HG03135 (cell line): ENCODE data around the gene TBXA2R.

Experiments
- ATAC-seq: cut with Tn5 transposase; IDR thresholded peaks from one replicate; pipeline ENCODE4 v1.9.1; 2021; ENCODE audit warnings: mild to moderate bottlenecking, moderate library complexity; ENCODE audit not compliant: unreplicated experiment

The TBXA2R gene

DNA sequence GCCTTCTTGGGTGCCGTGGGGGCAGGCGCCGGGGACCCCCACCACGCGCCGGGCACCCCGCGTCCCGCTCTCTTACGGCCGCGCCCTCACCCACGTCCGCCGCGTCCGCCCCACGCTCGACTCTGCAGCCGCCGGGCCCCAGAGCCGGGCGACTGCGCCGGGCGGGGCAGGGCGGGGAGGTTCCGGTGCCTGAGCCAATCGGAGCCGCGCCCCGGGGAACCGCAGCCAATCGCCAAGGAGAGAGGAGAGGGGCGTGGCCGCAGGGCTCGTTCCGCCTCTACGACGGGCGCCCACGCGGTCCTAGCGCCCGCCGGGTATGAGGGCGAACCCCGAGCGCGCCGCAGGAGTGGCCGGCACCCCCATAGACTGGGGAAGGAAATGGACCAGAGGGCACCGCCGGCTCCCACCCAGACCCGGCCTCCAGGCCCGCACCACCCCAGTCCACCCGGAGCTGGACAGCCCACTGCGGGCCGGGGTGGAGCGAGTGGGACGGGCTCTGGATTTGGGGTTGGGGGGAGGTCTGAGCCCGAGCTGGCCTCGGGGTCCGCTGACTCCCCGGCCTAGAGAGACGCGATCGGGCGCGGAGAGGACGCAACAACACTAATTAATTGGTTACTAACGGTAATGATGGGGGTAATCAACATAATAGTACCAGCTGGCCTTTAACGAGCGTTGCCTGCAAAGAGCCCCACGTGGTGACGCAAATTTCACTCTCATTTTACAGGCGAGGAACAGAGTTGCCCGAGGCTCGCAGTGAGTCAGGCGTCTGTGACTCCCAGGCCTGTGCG, 49.0 kb downstream of the TBXA2R start, which contains the start of gene MFSD12:
TSS of gene MFSD12 (minus strand) at position 126 of the 788 bp plus-strand sequence. CDS start 183 bp downstream, outside the sequence.
- ATAC-seq: peak; percentile 83

DNA sequence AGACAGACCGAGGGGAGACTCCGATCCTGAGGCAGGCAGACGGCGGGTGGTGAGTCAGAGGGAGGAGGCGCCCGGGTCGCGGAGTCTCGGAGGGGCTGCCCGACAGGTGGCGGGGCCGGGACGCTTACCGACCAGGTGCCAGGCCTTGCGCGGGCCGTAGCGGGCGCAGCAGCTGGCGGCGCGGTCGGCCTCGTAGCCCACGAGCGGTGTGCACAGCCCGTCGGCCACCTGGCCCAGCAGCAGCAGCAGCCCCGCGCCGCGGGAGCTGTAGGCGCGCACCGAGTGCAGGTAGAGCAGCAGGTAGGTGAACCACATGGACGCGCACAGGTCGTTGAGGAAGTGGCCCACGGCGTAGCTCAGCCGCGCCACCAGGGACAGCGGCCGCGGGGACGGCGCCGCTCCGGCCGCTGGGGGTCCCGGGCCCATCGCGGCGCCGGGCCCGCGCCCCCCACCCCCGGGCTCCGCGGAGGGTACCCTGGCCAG, 49.7 kb downstream of the TBXA2R start:
- ATAC-seq: peak; percentile 34

DNA sequence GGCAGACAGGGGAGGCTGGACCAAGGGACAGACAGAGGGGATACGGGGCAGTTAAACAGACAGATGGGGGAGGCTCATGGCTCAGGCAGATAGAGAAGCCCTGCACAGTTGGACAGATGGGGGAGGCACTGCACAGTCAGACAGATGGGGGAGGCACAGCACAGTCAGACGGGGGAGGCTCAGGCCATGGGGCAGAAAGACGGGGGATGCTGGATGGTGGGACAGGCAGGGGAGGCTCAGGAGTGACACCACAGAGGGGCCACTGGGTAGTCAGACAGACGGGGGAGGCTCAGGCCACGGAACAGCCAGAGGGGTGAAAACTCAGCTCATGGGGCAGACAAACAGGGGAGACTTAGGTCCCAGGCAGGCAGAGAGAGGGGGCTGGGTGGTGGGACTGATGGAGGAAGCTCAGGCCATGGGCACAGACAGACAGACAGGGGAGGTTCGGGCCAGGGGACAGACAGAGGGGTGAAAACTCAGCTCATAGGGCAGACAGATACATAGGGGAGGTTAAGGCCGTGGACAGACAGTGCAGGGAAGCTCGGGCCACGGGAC, 50.2 kb downstream of the TBXA2R start:
- ATAC-seq: no peak

DNA sequence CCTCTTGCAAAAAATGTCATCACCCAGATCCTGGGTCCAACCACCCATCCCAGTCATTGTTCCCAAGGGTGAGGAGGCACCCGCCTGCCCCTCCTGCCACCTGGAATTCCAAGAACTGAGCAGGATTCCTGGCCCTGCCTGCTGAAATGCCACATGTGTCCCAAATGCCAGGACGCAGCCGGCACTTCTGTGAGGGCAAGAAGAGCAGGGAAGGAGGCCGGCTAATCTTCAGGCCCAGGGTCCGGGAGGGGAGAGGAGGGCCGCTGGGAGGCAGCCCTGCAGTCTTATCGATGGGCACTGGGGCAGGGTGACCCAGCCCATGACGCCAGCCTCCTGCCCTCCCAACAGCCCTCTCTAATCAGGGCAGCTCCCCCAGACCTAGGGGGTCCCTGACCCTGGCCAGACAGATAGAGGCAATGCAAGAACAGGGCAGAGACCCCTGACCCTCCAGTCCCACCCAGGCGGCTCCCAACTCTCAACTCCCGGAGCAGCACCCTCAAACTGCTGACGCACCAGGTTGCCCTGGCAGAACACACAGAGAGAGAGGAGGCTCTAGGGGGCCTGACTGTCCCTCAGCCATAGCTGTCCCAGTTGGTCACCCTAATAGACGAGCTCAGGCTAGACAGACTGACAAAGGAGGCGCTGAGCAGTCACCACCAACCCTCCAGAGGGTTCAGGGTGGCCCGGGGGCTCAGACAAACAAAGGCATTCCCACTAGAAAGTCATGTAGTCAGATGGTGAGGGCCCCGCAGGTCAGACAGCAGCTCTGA, 50.8 kb downstream of the TBXA2R start:
- ATAC-seq: no peak

DNA sequence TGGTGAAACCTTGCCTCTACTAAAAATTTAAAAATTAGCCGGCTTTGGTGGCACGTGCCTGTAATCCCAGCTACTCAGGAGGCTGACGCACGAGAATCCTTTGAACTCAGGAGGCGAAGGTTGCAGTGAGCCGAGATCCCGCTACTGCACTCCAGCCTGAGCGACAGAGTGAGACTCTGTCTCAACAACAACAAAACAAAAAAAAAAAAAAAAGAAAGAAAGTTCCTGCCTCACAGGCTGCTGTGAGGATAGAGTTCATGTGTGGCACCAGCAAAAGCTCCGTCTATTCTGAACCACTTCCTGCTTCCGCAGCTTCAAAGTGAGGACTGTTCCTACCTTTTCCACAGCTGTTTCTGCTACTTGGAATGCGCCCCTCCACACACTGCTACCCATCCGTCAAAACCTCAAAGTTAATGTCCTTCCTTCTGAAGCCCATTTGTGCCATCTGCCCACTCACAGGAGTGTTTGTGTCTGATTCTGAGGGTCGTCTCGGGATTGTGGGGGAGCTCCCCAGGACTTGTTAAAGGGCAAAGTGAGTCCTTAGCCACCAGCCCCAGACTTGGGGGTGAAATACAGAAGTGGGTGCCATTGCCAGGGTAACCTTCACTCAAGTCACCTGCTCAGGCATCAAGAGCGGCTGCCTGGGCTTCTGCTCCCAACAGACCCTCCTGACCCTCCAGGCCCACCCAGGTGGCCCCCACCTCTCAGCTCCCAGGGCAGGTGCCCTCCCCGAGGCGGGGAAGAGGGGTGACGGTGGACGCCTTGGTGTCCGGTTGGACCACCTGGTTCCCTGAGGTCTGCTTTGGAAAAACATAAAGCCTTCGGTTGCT, 52.2 kb downstream of the TBXA2R start:
- no peak for ATAC-seq

DNA sequence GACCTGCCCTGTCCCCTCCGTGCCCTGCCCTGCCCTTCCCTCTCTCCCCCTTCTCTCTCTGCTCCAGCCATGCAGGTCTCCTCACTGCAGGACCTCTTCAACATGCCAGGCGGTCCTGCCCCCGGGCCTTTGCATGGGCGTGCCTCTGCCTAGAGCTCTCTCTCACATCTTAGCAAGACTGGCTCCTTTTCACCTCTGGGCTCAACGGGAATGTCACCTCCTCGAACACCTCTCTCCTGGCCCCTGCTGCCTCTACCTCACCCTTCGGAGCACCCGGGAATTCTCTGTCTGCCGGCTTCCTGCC, 54.9 kb downstream of the TBXA2R start:
- no peak for ATAC-seq

DNA sequence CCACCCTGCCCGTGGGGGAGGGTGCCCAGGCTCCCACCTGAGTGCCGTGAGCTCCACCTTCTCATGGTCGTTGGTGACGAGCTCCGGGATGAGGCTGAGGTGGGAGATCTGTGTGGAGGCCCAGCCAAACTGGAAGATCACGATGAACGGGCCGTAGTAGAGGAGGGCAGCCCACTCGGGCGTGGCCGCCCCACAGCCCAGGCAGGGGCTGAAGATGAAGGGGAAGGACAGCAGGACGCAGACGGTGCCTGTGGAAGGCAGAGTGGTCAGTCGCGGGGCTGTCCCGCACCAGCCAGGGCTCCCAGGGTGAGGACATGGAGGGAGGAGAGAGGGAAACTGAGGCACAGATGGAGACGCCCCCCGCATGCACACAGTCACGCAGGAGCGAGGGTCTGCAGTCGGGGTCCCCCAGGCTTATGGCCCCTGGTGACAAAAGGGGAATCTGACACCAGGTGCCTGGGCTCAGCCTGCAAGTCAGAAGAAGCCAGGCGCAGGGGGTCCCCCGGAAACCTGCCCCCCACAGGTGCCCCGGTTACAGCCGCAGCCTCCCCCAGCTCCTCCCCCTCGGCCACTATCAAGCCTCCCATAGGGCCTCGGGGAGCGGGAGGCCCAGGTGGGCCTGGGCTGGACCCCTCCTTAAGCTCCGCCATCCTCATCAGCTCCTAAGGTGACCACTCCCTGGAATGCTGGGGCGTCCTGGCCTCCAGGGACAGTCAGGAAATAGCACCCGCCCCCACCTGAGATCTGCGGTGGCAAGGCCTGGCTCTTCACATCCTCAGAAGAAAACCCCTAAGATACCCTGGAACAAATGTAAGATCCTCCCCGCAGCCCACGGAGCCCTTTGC, 55.5 kb downstream of the TBXA2R start:
- ATAC-seq: no peak

DNA sequence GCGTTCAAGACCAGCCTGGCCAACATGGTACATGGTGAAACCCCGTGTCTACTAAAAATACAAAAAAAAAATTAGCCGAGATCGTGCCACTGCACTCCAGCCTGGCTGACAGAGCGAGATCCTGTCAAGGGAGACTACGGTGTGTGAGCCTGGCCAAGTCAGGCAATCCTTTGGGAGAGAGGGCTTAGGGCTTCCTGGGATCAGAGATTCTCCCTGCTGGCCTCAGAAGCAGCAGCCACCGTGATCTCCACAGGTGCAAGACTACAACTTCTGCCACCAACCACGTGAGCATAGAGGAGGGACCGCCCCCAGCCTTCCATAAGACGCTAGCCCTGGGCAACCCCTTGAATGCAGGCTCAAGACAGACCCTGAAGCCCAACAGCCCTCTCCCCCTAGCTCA, 56.9 kb downstream of the TBXA2R start:
- no peak for ATAC-seq

DNA sequence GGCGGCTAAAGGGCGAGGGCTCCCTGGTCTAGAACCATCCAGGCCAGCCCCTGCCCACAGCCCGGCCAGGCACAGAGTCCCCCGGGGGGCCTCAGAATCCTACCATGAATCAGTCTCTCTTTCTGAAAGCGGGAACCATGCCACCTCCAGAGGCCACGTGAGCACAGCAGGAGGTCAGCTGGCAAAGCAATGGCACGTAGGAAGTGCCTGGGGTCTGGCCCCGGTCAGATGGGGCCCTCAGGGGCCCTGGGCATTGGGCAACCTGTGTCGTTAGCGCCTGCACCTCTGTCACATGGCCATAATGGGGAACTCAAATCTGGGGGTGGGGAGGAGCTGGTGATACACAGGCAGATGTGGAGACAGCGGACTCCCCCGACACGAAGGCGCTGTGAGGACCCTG, 58.1 kb downstream of the TBXA2R start:
- ATAC-seq: no peak

DNA sequence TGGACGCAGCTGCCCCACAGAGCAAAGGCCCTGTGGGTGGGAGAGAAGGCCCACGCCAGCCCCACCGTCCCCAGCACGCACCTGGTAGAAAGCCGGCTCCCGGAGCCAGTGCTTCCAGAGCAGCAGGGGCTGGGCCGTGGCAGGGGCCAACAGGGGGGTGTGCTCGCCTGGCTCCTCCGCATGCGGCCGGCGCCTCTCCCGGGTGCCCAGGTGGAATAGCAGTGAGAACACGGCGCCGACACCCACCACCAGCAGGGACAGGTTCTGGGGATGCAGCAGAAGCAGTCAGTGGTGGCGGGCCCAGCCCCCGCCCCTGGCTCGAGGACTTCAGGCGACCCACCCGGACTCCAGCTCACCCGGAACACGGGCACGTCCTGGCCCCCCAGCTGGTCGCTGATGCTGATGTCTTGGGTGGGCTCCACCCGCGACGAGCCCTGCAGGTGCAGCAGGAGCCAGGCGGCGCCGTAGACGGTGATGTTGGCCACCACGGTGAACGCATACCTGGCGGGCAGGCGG, 58.9 kb downstream of the TBXA2R start:
- no peak for ATAC-seq

DNA sequence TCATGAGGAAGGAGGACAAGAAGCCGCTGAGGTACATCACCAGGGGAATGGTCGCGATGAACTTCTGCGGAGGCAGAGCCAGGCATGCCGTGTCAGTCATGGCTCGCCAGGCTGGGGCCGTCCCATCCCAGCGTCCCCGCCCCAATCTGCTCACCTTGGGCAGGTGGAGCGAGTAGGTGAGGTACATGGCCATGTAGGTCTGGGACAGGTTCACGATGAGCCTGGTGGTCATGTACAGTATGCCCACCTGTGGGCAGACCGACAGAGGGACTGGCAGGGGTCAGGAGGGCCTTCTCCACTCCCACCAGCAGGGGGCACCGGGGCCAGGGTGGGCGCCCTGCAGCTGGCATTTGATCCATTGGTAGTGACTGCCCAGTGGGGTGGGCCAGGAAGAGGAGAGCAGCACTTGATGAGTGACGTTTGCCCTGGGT, 59.4 kb downstream of the TBXA2R start:
- no peak for ATAC-seq

DNA sequence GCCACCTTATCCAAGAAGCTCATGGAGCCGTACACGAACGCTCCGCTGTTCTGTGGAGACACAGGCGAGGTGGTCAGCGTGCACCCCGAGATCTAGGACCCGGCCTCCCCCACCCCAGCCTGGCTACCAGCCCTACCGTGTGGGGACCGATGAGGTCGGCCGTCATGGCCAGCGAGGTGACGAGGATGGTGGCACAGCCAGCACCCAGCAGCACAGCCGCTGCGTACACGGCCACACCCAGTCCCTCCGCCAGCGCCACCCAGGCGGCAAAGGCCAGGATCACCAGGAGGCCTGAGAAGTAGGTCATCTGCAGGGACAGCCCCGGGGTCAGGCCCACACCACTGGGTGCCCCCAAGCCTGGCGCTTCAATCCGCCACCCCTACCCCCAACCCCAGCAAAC, 60.6 kb downstream of the TBXA2R start:
- ATAC-seq: no peak

DNA sequence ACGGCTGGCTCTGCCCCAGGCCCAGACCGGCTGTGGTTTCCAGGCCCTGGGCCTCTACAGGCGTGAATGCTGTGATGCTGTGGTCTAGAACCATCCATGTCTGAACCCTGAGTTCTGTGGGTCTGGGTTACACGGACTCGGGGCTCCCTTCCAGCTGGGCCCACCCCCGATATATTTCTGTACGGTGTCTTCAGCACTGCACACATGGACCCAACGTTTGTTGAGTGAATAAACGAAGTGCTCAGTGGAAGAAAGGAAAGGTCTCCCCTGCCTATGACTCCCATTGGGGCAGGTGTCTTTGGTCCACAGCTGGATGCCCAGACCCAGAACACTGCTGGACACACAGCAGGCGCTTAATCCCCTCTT, 61.0 kb downstream of the TBXA2R start:
- ATAC-seq: no peak

DNA sequence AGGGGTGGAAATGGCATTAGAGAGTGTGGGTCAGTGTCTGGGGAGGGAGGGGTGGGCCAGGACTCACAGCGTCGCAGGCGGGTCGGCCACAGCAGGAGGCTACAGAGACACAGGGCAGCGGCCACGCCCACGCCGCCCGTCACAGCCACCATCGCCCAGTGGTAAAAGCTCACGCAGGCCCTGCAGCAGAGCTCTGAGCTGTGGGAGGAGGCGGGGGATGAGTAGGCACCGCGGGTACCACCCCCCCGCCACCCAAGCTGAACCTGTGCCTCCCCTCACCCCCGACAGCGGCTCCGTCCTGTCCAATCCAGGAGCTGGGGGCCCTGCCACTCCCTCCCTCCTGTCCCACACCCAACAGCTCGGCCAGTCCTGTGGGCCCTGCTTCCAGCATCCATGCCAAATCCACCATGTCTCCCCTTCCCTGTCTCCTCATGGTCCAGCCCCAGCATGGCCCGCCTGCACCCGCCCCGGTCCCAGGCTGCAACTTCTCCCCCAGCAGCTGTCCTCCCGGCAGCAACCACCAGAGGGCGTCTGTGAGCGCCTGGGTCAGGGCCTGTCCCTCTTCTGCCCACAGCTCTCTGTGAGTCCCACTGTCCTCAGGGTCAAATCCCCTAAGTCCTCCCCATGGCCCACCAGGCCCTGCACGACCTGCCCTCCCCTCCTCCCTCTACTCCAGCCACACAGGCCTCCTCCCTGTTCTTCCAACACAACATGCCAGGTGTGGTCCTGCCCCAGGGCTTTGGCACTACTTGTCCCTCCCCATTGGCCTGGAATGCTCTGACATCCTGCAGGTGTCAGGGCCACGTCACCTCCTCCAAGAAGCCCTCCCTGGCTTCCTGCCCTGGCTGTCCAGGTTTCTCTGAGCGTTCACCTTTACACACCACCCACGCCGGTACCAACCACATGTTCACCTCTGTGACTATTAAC, 61.7 kb downstream of the TBXA2R start:
- no peak for ATAC-seq
